Measurements from ENCODE around the gene TRPV3. TPM values are rescaled to one million over a fixed set of nuclear protein-coding genes. Genes with fewer than 3 reads are reported as not detected.

The TRPV3 gene
- total and polyA plus RNA-seq, 2 donors (not counting 1 experiment from before 2014, with no cell fraction given) = 1.6 to 18.2 TPM

- POLR2A ChIA-PET = no interaction called here
Observed at GRCh38 chr17:3511852-3512504, 45.6 kb downstream of the TRPV3 start.

GRCh38 chr17:3510090-3510489 is 47.5 kb downstream of the TRPV3 start:
- no peak overlapping the region for H3K27ac ChIP-seq (ENCODE audit: low read length in 2 of 2)
- Mint-ChIP-seq H3K27ac (no peak overlapping the region), H3K4me3 (no peak overlapping the region), H3K9me3 (ENCODE audit: insufficient read depth) (peaks cover 5% of the 10 kb centered on the region), H3K4me1 (no peaks in the 10 kb centered on the region), H3K27me3 (peaks cover 8% of the 10 kb centered on the region)
- no peak overlapping the region for H3K9ac ChIP-seq (ENCODE audit: low read length)
- H3K4me1 ChIP-seq (ENCODE audit: control insufficient read depth in 2 of 2, insufficient read depth in 2 of 2, low read length in 2 of 2) = no peaks in the 10 kb centered on the region
- no peaks in the 10 kb centered on the region for H3K36me3 ChIP-seq (replicated peaks in 1 of 2; ENCODE audit: control extremely low read depth in 1 of 2, control insufficient read depth in 1 of 2, extremely low read depth in 1 of 2, insufficient read depth in 2 of 2, low read length in 1 of 2)
- TF ChIP-seq EZH2 (IDR thresholded peaks at IDR 0.05; ENCODE audit: borderline replicate concordance, insufficient read depth, low read depth, low read length, poor library complexity, severe bottlenecking) (no peak), CTCF (IDR thresholded peaks at IDR 0.05) (no peak)
- intact Hi-C loops (cut with micrococcal nuclease) = no loop called here
- H3K4me3 ChIP-seq (ENCODE audit: control extremely low read depth in 1 of 5, extremely low read depth in 1 of 5, insufficient read depth in 1 of 5, low read depth in 2 of 5, low read length in 4 of 5) = no peak overlapping the region
- no peak for DNase-seq
- no peaks in the 10 kb centered on the region for H3K9me3 ChIP-seq (ENCODE audit: control extremely low read depth in 1 of 3, control insufficient read depth in 2 of 3, insufficient read depth in 1 of 3, low read length in 2 of 3)
- CTCF ChIA-PET = no interaction called here
- no peaks in the 10 kb centered on the region for H3K79me2 ChIP-seq (ENCODE audit: control insufficient read depth, insufficient read depth, low read length)
- POLR2A ChIA-PET = no interaction called here
- no peaks in the 10 kb centered on the region for H4K20me1 ChIP-seq (ENCODE audit: control insufficient read depth, insufficient read depth, low read length, poor library complexity, severe bottlenecking)
- H3K27me3 ChIP-seq (replicated peaks in 1 of 4; ENCODE audit: control extremely low read depth in 1 of 4, control insufficient read depth in 3 of 4, insufficient read depth in 4 of 4, low read length in 3 of 4) = no peaks in the 10 kb centered on the region
- 77% methylated on average over 5 of the region's 7 CpGs for WGBS (ENCODE audit: insufficient coverage)
- H2AFZ ChIP-seq (ENCODE audit: insufficient read depth, low read depth, low read length, poor library complexity, severe bottlenecking) = no peak overlapping the region
- no peak overlapping the region for H3K4me2 ChIP-seq (replicated peaks; ENCODE audit: low read depth, low read length, poor library complexity, severe bottlenecking)
- ATAC-seq (ENCODE audit: low read depth) = no peak

More at GRCh38 chr17:3511852-3512504, 45.6 kb downstream of the TRPV3 start:
- Mint-ChIP-seq H3K27me3 (peaks cover 5% of the 10 kb centered on the region), H3K4me1 (no peaks in the 10 kb centered on the region), H3K4me3 (no peak overlapping the region), H3K9me3 (ENCODE audit: insufficient read depth) (peaks cover 5% of the 10 kb centered on the region), H3K27ac (no peak overlapping the region)
- ATAC-seq (ENCODE audit: low read depth) (no peak), DNase-seq (no peak)
- no peaks in the 10 kb centered on the region for H3K36me3 ChIP-seq (replicated peaks in 1 of 2; ENCODE audit: control extremely low read depth in 1 of 2, control insufficient read depth in 1 of 2, extremely low read depth in 1 of 2, insufficient read depth in 2 of 2, low read length in 1 of 2)
- H2AFZ ChIP-seq (ENCODE audit: insufficient read depth, low read depth, low read length, poor library complexity, severe bottlenecking) = no peak overlapping the region
- no peak overlapping the region for H3K9ac ChIP-seq (ENCODE audit: low read length)
- 97% methylated on average over 4 of the region's 8 CpGs for WGBS (ENCODE audit: insufficient coverage)
- CTCF ChIA-PET = no interaction called here
- H3K27me3 ChIP-seq (replicated peaks in 1 of 4; ENCODE audit: control extremely low read depth in 1 of 4, control insufficient read depth in 3 of 4, insufficient read depth in 4 of 4, low read length in 3 of 4) = no peaks in the 10 kb centered on the region
- H3K79me2 ChIP-seq (ENCODE audit: control insufficient read depth, insufficient read depth, low read length) = no peaks in the 10 kb centered on the region
- intact Hi-C loops (cut with micrococcal nuclease) = no loop called here
- H4K20me1 ChIP-seq (ENCODE audit: control insufficient read depth, insufficient read depth, low read length, poor library complexity, severe bottlenecking) = no peaks in the 10 kb centered on the region
- H3K4me2 ChIP-seq (replicated peaks; ENCODE audit: low read depth, low read length, poor library complexity, severe bottlenecking) = no peak overlapping the region
- H3K4me1 ChIP-seq (ENCODE audit: control insufficient read depth in 2 of 2, insufficient read depth in 2 of 2, low read length in 2 of 2) = no peaks in the 10 kb centered on the region
- TF ChIP-seq CTCF (IDR thresholded peaks at IDR 0.05) = no peak
- TF ChIP-seq EZH2 (IDR thresholded peaks at IDR 0.05; ENCODE audit: borderline replicate concordance, insufficient read depth, low read depth, low read length, poor library complexity, severe bottlenecking) = no peak
- H3K27ac ChIP-seq (ENCODE audit: low read length in 2 of 2) = no peak overlapping the region
- H3K9me3 ChIP-seq (ENCODE audit: control extremely low read depth in 1 of 3, control insufficient read depth in 2 of 3, insufficient read depth in 1 of 3, low read length in 2 of 3) = no peaks in the 10 kb centered on the region
- no peak overlapping the region for H3K4me3 ChIP-seq (ENCODE audit: control extremely low read depth in 1 of 5, extremely low read depth in 1 of 5, insufficient read depth in 1 of 5, low read depth in 2 of 5, low read length in 4 of 5)
